Gastrocnemius medialis (tissue), 4 donors: ENCODE measurements around the gene CAMTA1. TPM values are rescaled to one million over a fixed set of nuclear protein-coding genes. Genes with fewer than 3 reads are reported as not detected.

ENCODE experiments used
- ATAC-seq, 2 donors: fragments of 150-250 bp; one replicate each; pipeline ENCODE4 v1.9.1; 2016
- DNase-seq, 2 donors: peaks; one replicate each; pipeline ENCODE4 v3.0.0-alpha.2; 2019
- H3K27ac ChIP-seq, 4 donors: fragments of 200-600 bp; sonication (generic); 1 replicate in 1 of 4; 2 replicates in 3 of 4; pipeline ENCODE4 v1.5.1; 2016 to 2018; ENCODE audit warnings: mild to moderate bottlenecking in 2 of 4, moderate library complexity in 1 of 4
- H3K27me3 ChIP-seq, 3 donors: fragments of 200-600 bp; sonication (generic) in 2 of 3; 1 replicate in 1 of 3; 2 replicates in 2 of 3; pipeline versions ENCODE4 v1.5.1 to v1.6.0; 2016 to 2019; ENCODE audit warnings: mild to moderate bottlenecking in 1 of 3, moderate library complexity in 1 of 3
- H3K36me3 ChIP-seq, 2 donors: fragments of 200-600 bp; sonication (generic) in 1 of 2; one replicate each; pipeline ENCODE4 v1.5.1; 2017 to 2018
- H3K4me1 ChIP-seq, 2 donors: fragments of 200-600 bp; sonication (generic) in 1 of 2; one replicate each; pipeline ENCODE4 v1.5.1; 2016 to 2017; ENCODE audit warnings: mild to moderate bottlenecking in 2 of 2
- H3K4me3 ChIP-seq, 4 donors: fragments of 200-600 bp; sonication (generic) in 3 of 4; 1 replicate in 1 of 4; 2 replicates in 3 of 4; pipeline ENCODE4 v1.5.1; 2016 to 2019; ENCODE audit warnings: mild to moderate bottlenecking in 2 of 4
- H3K9me3 ChIP-seq, 3 donors: fragments of 200-600 bp; sonication (generic) in 2 of 3; 1 replicate in 1 of 3; 2 replicates in 2 of 3; pipeline ENCODE4 v1.5.1; 2016 to 2019
- CTCF ChIP-seq, 5 experiments: fragments of 450-650 bp in 3 of 5; fragments of 200-600 bp in 2 of 5; sonication (generic) in 2 of 5; IDR thresholded peaks in 4 of 5; conservative IDR thresholded peaks in 1 of 5; 1 replicate in 4 of 5; 2 replicates in 1 of 5; pipeline ENCODE4 v1.5.1; 2016 to 2019; ENCODE audit warnings: antibody characterized with exemption in 5 of 5, mild to moderate bottlenecking in 3 of 5, moderate library complexity in 3 of 5
- POLR2A ChIP-seq, 2 donors: fragments of 450-650 bp; IDR thresholded peaks; one replicate each; pipeline ENCODE4 v1.6.1; 2017; ENCODE audit warnings: antibody characterized with exemption in 2 of 2, mild to moderate bottlenecking in 2 of 2, moderate library complexity in 2 of 2
- in situ Hi-C, 4 donors: fragments of 200-750 bp; cut with MboI; loops; one replicate each; pipeline versions ENCODE4 v1.15.0 to v1.8.0; 2017; ENCODE audit warnings: low sequenced_read_pairs in 4 of 4
- intact Hi-C: fragments of 100-400 bp; cut with DNase I; formaldehyde crosslinking; loops from one replicate; pipeline ENCODE4 v1.15.1; 2023; ENCODE audit warnings: low total_unique reads
- total RNA-seq, 4 donors: library from RNA; depleted of rRNA; stranded (reverse); fragments of >200 nt; gene quantifications; one replicate each; pipeline versions ENCODE4 v1.1.0 to v1.2.3, GENCODE V29; 2016

Gene CAMTA1
- total RNA-seq, 4 donors from 2014 or later = 60.5 to 113 (median 70.4) TPM

DNA sequence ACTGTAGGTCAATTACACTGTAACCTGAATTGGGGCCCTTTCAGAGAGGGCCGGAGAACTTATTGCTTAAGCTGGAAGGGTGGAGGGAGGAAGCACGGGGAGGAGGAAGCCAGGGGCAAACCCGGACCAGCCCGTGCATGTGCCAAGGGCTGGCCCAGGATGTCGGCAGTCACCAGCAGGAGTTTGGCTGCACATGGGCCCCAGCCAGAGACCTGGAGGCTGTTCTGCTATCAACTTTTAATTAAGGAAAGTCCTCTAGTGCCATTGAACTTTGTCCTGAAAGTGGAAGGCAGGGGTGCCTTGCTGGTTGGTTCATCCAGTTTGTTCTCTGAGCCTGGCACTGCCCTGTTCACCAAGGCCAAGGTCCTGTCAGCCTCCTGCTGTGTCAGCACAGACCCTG, 785.1 kb downstream of the CAMTA1 start:
- no peak overlapping the region for H3K4me3 ChIP-seq
- no peaks in the 10 kb centered on the region for H3K27me3 ChIP-seq
- DNase-seq (no peak), ATAC-seq (no peak)
- in situ Hi-C loops = no loop called here
- no peaks in the 10 kb centered on the region for H3K36me3 ChIP-seq
- TF ChIP-seq POLR2A (IDR thresholded peaks at IDR 0.05) = no peak
- no peak for TF ChIP-seq CTCF (IDR thresholded peaks at IDR 0.05 in 4 of 5, conservative IDR thresholded peaks at IDR 0.05 in 1 of 5)
- intact Hi-C loops = no loop called here
- no peaks in the 10 kb centered on the region for H3K9me3 ChIP-seq
- H3K4me1 ChIP-seq = no peaks in the 10 kb centered on the region
- no peak overlapping the region for H3K27ac ChIP-seq

DNA sequence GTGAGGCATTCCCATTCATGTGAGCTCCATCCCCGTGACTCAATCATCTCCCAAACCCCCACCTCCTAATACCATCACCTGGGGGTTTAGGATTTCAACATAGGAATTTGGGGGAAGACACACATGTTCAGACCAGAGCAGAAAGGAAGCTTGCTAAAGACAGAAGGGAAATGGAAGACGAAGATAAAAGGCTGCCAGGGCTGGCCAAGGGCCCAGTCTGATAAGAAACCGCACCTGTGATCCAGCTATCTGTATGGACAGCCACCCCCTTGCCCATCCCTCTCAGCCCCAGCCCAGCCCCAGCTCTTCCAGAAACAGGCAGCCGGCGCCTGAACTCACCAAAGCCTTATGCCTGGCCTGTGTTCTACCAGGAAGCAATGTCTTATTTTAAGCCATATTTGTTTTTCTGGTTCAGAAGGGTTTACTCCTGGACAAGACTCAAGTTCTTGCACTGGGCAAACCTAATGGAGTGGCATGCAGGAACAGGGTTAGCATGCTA, 787.4 kb downstream of the CAMTA1 start:
- ATAC-seq = no peak
- no peaks in the 10 kb centered on the region for H3K27me3 ChIP-seq
- intact Hi-C loops = no loop called here
- H3K27ac ChIP-seq = no peak overlapping the region
- no peak for DNase-seq
- no peak for TF ChIP-seq POLR2A (IDR thresholded peaks at IDR 0.05)
- TF ChIP-seq CTCF (IDR thresholded peaks at IDR 0.05 in 4 of 5, conservative IDR thresholded peaks at IDR 0.05 in 1 of 5) = no peak
- in situ Hi-C loops = no loop called here
- no peaks in the 10 kb centered on the region for H3K9me3 ChIP-seq
- H3K4me1 ChIP-seq = no peaks in the 10 kb centered on the region
- no peak overlapping the region for H3K4me3 ChIP-seq
- H3K36me3 ChIP-seq = no peaks in the 10 kb centered on the region

DNA sequence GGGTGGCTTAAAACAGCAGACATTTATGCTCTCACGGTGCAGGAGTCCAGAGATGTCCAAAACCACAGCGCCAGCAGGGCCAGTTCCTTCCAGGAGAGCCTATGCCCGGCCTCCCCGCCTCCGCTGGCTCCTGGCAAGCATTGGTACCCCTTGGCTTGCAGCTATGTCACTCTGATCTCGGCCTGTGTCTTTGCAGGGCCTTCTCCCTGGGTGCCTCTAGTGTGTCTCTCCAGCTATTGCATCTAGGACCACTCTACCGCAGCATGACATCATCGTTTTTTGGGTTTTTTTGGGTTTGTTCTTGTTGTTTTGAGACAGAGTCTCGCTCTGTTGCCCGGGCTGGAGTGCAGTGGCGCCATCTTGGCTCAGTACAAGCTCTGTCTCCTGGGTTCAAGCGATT, 788.2 kb downstream of the CAMTA1 start:
- H3K27me3 ChIP-seq = no peaks in the 10 kb centered on the region
- no peak for DNase-seq
- H3K36me3 ChIP-seq = no peaks in the 10 kb centered on the region
- no peak overlapping the region for H3K27ac ChIP-seq
- H3K4me3 ChIP-seq = no peak overlapping the region
- TF ChIP-seq CTCF (IDR thresholded peaks at IDR 0.05 in 4 of 5, conservative IDR thresholded peaks at IDR 0.05 in 1 of 5) (no peak), POLR2A (IDR thresholded peaks at IDR 0.05) (no peak)
- no peaks in the 10 kb centered on the region for H3K4me1 ChIP-seq
- in situ Hi-C loops (no loop called here), intact Hi-C loops (no loop called here)
- ATAC-seq = no peak
- H3K9me3 ChIP-seq = no peaks in the 10 kb centered on the region

DNA sequence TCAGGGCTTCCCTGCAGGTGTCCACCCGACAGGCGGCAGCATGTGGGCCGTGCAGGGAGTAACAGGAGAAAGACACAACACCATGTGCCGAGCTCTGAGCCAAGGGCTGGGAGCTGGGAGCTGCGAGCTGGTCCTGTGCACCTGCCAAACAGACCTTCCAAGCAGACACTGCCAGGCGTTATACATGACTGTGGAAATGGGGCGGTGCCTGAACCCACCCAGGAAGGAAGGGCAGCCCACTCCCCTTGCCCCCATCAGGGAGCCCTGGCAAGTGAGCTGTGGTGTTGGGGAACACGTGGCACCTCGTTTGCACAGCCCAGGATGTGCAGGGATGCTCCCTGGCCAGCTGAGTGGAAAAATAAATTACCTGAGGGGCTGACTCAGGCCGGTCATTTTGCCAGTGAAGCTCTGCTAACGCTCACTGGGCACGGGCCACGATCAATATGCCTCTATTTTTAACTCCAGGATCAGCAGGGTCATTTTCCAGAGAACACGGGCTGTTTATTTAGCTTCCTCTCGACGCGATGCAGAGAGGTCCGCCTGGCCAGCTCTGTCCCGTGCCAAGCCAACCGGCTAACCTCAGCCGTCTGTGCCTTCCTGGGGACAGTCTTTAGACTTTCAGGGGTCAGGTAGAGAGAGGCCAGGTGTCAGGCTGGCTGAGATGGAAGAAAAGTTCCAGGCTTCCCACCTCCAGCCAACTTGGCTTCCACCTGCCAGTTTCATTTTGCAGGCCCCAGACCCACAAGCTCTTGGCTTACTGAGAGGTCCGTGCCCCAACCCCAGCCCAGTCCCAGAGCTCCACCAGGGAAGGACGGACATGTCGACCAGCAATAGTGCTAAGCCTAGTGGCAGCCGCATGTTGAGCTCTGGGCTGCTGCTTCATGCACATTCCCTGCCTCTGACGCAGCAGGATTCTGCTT, 789.1 kb downstream of the CAMTA1 start:
- intact Hi-C loops = no loop called here
- DNase-seq = no peak
- no peak overlapping the region for H3K27ac ChIP-seq
- no peaks in the 10 kb centered on the region for H3K4me1 ChIP-seq
- no peak for TF ChIP-seq CTCF (IDR thresholded peaks at IDR 0.05 in 4 of 5, conservative IDR thresholded peaks at IDR 0.05 in 1 of 5)
- TF ChIP-seq POLR2A (IDR thresholded peaks at IDR 0.05) = no peak
- in situ Hi-C loops = no loop called here
- no peaks in the 10 kb centered on the region for H3K9me3 ChIP-seq
- no peaks in the 10 kb centered on the region for H3K27me3 ChIP-seq
- H3K36me3 ChIP-seq = no peaks in the 10 kb centered on the region
- ATAC-seq = no peak
- no peak overlapping the region for H3K4me3 ChIP-seq
